Fibroblast of the conjunctiva (primary cell): ENCODE data around the gene PKD2.
"Not testable (repeated sequence)": the region's sequence is repeated elsewhere in the genome, so short reads cannot be mapped to it uniquely, and the experiment has no call there.

ENCODE experiments used
- DNase-seq: peaks from one replicate; pipeline ENCODE4 v3.0.0-alpha.2; 2010; ENCODE audit warnings: low read depth

Gene PKD2

DNA sequence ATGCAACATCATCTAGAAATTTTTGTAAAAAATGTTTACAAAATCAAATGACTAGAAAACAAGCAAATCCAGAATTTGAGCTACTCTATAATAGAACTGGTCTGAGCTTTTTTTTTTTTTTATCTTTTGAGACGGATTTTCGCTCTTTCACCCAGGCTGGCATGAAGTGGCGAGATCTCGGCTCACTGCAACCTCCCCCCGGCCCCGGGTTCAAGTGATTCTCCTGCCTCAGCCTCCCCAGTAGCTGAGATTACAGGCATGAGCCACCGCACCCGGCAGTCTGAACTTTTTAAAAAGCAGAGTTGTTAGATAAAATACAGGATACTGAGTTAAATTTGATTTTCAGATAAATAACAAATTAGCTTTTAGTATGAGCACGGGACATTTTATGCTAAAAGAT is 20.9 kb upstream of the PKD2 start:
- DNase-seq = no peak

DNA sequence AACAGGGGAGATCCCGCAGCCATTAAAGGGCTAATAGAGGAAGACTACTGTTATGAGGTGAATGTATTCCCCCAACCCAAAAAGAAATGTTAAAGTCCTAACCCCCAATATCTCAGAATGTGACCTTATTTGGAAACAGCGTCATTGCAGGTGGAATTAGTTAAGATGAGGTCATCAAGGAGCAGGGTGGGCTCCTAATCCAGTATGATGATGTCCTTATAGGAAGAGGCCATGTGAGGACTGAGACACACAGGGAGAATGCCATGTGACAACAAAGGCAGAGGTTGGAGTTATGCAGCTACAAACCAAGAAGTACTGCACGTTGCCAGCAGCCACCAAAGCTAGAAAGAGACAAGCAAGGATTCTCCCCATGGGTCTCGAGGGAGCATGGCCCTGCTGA is 17.7 kb upstream of the PKD2 start:
- DNase-seq = no peak

DNA sequence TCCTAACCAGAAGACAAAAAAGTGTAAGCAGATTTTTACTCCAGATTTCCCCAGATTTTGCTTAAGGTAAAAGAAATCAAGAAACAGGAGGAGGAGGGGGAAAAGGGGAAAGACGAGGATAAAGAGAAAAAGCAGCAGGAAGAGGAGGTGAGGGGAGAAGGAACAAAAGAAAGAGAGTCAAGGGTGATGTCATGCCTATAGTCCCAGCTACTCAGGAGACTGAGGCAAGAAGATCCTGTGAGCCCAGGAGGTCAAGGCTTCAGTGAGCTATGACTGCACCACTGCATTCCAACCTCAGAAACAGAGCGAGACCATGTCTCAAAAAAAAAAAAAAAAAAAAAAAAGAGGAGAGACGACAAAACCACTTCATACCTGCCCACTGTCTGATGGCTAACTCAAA is 12.0 kb upstream of the PKD2 start:
- no peak for DNase-seq

DNA sequence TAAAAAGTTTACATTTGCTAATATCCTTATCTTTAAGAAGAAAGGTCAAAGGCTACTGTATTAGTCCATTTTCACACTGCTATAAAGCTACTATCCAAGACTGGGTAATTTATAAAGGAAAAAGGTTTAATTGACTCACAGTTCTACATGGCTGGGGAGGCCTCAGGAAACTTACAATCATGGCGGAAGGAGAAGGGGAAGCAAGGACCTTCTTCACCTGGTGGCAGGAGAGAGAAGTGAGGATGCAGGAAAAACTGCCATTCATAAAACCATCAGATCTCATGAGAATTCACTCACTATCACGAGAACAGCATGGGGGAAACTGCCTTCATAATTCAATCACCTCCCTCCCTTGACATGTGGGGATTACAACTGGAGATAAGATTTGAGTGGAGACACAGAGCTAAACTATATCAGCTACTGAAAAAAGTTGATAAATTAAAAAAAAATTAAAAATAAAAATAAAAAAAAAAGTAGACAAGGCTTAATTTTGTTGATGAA is 8.2 kb upstream of the PKD2 start:
- DNase-seq = not testable (repeated sequence)

DNA sequence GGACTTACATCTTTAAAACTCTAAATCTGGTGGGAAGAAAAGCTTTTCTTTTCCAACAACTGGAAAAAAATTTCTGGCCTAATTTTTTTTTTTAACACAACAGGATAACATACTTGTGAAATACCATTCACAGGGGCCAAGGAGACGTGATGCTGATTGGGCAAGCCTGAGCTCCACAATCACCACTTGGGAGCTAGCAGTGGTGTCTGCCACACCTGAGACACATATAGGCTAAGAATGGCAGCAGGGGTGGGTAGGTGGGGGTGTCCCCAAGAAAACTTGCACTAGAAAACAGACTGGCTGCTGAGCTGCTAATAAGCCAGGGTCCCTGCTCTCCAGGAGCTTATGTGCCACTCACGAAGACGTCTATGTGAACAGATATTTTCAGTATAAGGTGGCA is 5.6 kb upstream of the PKD2 start:
- no peak for DNase-seq

DNA sequence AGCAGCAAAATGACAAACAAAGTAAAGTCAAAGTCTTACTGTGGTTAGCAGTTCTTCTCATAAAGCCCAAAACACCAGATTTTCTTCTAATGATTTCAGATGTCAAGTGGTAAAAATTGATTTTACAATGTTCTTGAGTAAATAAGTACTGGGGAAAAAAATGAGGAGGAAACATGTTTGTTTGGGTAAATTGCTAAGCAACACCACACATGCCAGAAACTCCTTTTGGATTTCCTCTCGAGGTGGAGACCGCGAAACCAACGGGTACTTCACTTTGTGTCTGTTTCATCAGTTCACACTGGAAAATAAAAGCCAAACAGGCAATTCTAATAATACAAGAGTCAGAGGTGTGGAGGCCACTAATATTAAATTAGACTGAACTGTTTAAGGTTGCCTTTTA is 4.6 kb upstream of the PKD2 start:
- no peak for DNase-seq

DNA sequence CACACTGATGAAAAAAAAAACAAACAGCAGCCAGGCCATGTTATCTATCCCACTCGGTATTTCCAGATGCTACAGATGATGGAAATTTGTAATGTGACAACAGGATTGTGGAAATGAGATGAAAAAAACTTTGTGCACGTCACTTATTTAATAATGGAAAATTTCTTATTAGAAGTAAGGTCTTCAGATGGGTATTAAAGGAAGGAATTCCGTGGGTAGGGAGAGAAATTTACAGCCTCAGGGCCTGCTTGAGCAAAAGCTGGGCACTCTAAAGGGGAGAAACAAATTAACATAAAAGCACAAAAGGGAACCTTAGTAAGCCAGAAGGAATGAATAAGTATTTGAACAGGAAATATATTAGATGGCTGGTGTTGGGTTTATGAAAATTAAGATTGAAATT is 4.2 kb upstream of the PKD2 start:
- DNase-seq = no peak

DNA sequence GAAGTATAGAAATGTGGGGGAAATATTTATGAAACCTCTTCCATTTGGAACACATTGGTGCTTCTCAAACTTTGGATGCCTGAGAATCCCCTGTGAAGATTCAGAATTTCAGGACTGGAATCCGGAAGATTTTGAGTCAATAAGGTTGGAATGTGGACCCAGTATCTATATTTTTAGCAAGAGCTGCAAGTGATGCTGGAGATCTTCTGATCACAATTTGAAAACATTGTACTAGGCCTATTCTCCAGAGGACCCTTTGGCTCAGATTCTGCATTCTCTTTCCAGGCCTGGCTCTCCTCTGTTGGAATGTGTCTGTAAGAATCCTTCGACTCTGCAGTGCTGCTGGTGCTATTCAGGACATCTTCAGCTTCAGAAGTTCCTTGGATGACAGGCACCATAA is 2.4 kb upstream of the PKD2 start:
- peak; percentile 36 for DNase-seq

DNA sequence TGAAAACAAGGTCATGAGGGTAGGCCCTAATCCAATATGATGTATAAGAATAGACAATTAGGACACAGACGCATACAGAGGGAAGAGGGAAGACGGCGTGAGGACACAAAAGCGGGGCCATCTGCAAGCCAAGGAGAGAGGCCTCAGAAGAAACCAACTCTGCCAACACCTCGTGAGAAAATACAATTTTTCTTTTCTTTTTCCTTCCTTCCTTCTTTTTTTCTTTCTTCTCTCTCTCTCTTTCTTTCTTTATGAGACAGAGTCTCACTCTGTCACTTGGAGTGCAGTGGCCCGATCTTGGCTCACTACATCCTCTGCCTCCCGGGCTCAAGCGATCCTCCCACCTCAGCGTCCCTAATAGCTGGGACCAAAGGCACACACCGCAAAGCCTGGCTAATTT is 1.5 kb upstream of the PKD2 start:
- DNase-seq = no peak

DNA sequence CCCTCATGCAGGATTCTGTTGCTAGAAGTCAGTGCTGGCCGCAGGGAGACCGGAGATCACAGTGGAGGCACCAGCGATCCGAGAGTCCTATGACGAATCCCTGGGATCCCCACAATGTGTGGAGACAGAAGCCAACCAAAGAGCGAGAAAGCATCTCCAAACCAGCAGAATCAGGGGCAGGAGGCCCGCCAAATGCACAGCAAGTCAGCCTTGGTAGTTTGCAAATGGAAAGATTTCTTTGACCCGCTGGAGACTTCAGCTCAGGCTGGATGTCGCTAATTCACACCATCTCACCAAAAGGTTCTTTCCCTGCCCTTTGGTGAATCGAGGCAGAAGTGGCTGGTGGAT is 505 bp upstream of the PKD2 start:
- no peak for DNase-seq

DNA sequence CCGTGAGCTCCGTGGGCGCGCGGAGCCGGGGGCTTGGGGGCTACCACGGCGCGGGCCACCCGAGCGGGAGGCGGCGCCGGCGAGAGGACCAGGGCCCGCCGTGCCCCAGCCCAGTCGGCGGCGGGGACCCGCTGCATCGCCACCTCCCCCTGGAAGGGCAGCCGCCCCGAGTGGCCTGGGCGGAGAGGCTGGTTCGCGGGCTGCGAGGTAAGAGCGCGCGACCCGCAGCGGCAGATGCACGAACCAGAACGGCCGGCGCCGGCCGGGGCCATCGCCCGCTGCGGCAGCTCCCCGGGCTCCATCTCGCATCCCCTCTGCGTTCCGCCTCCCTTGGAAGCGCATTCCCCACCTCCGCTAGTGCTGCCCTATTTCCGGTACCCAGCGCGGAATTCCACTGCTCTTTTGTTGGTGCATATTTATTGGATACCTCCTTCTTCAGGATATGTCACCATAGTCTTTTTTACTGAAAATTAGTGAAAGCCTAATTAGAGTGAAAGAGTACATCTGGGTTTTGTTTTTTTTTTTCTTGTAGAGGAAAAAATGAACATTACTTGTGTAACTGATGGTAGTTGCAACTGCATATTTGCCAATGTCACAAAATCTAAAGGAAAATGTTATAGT is 797 bp downstream of the PKD2 start:
- DNase-seq = no peak

DNA sequence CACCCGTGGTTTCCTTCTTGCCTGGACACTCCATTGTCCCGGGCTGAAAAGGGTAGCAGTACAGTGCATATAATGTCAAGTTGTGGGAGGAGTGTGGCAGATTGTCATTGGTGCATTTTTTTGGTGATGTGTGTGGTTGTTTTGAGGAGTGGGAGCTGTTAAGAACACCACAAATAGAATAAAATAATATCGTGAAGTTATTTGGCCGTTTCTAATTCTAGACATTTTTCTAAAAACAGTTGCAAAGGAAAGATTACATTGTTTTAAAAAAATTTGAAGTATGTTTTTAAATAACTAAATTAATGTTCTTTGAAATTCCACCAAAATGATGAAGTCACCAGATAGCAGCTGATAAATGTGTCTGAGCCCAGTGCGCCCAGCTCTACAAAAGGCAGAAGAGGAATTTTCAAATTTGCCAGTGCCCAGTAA is 1.3 kb downstream of the PKD2 start:
- no peak for DNase-seq

DNA sequence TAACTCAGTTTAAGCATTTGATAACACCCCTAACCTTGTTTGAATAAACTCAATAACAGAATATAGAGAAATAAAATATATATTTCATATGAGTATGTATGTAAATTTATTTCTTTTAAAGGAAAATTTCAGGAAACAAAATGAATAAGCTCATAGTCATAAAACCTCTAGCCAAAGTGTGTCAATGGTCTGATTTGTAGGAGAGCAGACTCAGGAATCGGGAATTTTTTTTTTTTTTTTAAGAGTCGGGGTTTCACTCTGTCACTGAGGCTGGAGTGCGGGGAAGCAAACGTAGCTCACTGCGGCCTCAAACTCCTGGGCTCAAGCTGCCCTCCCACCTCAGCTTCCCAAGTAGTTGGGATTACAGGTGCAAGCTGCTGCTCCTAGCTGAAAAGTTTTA is 2.4 kb downstream of the PKD2 start:
- DNase-seq = no peak

DNA sequence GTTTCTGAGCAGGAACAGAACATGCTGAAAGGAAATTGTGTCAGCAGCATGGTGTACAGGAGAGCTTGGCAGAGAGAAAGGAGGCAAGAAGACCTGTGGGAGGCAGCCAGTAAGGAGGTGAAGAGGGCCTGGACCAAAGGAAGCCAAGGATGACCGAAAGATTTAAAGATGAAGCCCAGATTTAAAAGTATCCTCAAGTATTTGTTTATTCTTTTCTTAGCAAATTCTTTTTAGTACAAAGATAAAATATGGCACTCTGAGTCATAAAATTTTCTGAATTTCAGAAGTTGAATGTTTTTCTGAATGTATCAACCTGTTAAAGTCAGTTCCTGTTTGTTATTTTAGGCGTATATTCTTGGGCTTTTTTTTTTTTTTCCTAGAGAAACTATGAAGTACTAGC is 3.5 kb downstream of the PKD2 start:
- DNase-seq = no peak

DNA sequence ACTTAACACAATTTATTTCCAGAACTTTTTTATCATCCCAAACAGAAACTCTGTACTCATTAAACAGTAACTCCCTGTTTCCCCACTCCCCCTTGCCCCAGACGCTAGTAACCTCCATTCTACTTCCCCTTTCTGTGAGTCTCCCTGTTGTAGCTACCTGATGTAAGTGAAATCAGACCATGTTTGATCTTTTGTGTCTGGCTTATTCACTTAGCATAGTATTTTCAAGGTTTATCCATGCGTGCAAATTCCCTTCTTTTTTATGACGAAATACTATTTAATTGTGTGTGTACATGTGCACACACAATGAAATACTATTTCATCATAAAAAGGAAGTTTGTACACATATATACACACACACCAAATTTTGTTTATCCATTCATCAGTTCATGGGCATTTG is 5.2 kb downstream of the PKD2 start:
- no peak for DNase-seq

DNA sequence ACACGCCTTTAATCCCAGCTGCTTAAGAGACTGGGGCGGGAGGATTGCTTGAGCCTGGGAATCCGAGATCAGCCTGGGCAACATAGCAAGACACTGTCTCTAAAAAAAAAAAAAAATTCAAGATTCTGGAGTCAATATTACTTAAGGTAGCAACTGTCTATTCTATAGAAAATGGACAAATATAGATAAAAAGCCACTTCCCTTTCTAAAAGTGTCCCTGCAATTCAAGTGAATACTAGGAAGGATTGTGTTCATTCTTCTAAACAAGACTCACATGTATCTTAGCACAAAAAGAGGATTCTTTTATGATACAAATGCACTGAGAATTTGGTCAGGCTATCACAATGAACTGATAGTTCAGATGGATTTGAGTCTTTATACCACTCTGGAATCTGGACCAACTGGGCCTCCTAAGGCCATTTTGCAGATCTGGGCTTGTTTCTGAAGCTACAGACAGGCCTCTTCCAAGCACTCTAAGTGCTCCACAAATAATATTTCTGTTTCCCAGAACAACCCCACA is 7.0 kb downstream of the PKD2 start:
- no peak for DNase-seq

DNA sequence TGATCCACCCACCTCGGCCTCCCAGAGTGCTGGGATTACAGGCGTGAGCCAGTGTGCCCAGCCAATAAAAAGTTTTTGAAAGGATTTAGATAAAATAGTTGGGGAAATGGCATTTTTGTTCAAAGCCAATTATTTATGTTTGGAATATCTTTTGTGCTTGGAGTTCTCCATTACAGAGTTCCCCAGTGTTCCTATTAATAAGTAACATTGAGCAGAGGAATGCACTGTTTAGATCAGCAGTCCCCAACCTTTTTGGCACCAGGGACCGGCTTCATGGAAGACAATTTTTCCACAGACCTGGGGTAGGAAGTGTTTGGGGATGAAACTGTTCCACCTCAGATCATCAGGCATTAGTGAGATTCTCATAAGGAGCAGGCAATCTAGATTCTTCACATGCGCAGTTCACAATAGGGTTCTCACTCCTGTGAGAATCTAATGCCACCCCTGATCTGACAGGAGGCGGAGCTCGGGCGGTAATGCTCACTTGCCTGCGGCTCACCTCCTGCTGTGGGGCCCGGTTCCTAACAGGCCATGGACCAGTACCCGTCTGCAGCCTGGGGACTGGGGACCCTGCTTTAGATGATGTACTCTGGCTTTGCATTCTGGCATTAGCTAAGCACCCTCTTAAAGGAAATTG is 8.3 kb downstream of the PKD2 start:
- no peak for DNase-seq

DNA sequence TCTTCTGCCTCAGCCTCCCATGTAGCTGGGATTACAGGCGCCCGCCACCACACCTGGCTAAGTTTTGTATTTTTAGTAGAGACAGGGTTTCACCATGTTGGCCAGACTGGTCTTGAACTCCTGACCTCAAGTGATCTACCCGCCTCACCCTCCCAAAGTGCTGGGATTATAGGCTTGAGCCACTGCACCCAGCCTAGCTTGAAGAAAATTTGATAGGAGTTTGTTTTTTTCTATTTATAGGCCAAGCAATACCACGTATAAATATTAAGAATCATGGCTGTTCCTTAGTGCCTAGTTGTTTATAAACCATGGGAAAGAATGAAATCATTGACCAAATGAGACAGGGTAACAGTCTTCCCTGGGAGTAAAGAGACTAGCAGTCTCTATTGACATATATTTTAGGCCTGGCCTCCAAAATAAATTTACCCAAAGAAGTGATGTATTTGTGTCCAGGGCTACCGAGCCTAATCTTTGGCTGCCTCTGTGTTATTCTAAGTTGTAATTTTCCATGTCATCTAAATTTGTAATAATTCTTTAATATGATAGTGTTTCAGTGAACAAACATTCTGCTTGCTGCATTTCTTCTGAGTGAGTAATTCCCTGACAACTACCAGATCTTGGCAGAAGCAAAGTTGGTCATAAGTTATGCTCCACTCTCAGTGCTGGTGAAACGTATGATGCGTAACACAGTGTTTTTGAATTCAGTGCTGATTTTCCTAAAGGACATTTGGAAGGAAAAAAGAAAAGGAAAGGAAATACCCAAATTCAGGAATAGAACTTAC is 10.3 kb downstream of the PKD2 start:
- DNase-seq = peak; percentile 91

DNA sequence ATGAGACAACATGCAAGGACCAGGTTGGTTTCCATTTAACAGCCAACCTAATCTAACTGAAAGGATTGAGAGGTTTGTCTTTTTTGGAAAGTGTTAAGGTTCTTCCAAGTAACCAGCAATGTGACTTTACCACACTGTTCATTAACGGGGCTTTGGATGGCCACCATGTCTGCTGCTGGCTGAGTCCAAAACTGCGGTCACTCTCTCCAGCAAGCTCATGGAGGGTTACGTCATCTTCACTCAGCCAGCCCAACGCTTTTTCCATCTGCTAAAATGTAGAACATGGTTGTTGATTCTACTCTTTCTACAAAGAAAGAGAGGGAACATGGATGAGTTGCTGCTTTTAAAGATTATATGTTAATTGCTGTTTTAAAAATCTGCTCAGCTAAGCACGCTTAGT is 11.0 kb downstream of the PKD2 start:
- peak; percentile 24 for DNase-seq

DNA sequence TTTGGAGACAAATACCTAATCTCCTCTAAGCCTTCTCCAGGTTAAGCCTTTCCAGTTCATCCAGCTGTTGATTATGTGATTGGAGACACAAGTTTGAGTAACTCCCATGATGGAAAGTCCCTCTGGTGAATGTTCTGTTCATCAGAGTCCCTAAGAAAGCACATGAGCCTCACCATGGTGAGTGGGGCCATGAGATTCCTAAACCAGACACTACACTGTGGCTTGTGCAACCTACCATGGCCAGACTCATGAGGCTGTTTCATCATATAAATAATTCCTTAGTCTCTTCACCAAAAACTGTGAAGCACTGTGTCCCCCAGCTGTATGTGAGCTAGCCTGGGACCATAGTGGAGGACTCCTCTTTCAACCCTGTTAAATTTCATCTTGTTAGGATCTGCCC is 14.4 kb downstream of the PKD2 start:
- no peak for DNase-seq

DNA sequence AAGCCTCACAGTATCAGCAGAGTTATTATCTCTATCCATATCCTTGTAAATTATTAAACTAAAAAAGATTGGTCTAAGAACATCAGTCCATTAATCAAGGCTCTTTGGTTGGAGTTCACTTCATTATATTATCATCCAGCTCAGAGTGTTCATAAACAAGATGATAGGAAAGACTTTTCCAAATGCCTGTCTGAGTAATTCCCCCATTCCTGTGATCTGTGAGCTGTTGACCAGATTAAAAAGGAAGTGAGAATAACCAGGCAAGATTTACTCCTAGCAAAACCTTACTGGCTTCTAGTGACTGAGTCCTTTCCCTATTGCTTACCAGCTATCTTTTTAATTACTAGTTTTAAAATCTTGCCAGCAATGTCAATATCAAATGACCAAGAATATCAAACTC is 14.9 kb downstream of the PKD2 start:
- DNase-seq = no peak

DNA sequence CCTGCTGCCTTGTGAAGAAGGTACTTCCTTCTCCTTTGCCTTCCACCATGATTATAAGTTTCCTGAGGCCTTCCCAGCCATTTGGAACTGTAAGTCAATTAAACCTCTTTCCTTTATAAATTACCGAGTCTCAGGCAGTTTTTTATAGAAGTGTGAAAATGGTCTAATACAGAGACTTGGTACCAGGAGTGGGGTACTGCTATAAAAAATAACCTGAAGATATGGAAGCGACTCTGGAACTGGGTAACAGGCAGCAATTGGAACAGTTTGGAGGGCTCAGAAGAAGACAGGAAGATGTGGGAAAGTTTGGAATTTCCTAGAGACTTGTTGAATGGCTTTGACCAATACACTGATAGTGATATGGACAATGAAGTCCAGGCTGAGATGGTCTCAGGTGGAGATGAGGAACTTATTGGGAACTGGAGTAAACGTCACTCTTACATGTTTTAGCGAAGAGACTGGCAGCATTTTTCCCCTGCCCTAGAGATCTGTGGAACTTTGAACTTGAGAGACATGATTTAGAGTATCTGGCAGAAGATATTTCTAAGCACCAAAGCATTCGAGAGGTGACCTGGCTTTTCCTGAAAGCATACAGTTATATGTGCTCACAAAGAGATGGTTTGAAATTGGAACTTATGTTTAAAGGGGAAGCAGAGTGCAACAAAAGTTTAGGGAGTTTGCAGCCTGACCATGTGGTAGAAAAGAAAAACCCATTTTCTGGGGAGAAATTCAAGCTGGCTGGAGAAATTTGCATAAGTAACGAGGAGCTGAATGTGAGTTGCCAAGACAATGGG is 18.6 kb downstream of the PKD2 start:
- DNase-seq = not testable (repeated sequence)
